Tibial artery (tissue), 4 donors: ENCODE data around the gene TMEM250.

Source experiments
- DNase-seq, 2 donors: peaks; one replicate each; pipeline ENCODE4 v3.0.0-alpha.2; 2019
- H3K27ac ChIP-seq, 2 donors: fragments of 200-600 bp; sonication (generic) in 1 of 2; 1 replicate in 1 of 2; 2 replicates in 1 of 2; pipeline ENCODE4 v1.5.1; 2018 to 2019; ENCODE audit warnings: mild to moderate bottlenecking in 1 of 2
- H3K27me3 ChIP-seq, 2 donors: fragments of 200-600 bp; sonication (generic) in 1 of 2; one replicate each; pipeline versions ENCODE4 v1.5.1 to v1.6.0; 2016 to 2019
- H3K36me3 ChIP-seq, 3 donors: fragments of 200-600 bp; sonication (generic) in 2 of 3; one replicate each; pipeline ENCODE4 v1.5.1; 2016 to 2019; ENCODE audit warnings: mild to moderate bottlenecking in 2 of 3
- H3K4me1 ChIP-seq, 4 donors: fragments of 200-600 bp; sonication (generic) in 2 of 4; 1 replicate in 3 of 4; 2 replicates in 1 of 4; pipeline ENCODE4 v1.5.1; 2016 to 2019
- H3K4me3 ChIP-seq, 2 donors: fragments of 200-600 bp; sonication (generic) in 1 of 2; 1 replicate in 1 of 2; 2 replicates in 1 of 2; pipeline ENCODE4 v1.5.1; 2018 to 2019; ENCODE audit warnings: mild to moderate bottlenecking in 2 of 2
- H3K9me3 ChIP-seq, 3 donors: fragments of 200-600 bp; sonication (generic) in 1 of 3; one replicate each; pipeline ENCODE4 v1.5.1; 2016 to 2019
- CTCF ChIP-seq, 2 experiments: fragments of 200-600 bp in 1 of 2; fragments of 450-650 bp in 1 of 2; IDR thresholded peaks; one replicate each; pipeline ENCODE4 v1.5.1; 2017 to 2019; ENCODE audit warnings: antibody characterized with exemption in 2 of 2, mild to moderate bottlenecking in 1 of 2, moderate library complexity in 1 of 2
- intact Hi-C: fragments of 100-400 bp; cut with DNase I; formaldehyde crosslinking; loops from one replicate; pipeline ENCODE4 v1.15.0; 2023; ENCODE audit warnings: low total_unique reads

Gene TMEM250

GRCh38 chr9:136118320-136119060 lies at the start of gene TMEM250:
TMEM250 (minus strand) TSS chr9:136118875; CDS start chr9:136116900, 1,975 bp downstream.
- peaks cover 0 to 43% (median 24%) of the 10 kb centered on the region in 4 donors for H3K4me1 ChIP-seq
- H3K27ac ChIP-seq = peak within 1 kb of the TSS; percentile 96 to 98
- no peaks in the 10 kb centered on the region for H3K9me3 ChIP-seq
- H3K4me3 ChIP-seq = peak within 1 kb of the TSS; percentile 74 to 97
- DNase-seq = peak; percentile 92 to 98
- intact Hi-C loops = no loop called here
- H3K36me3 ChIP-seq = peaks cover 0 to 31% (median 19%) of the 10 kb centered on the region in 3 donors
- peak in 1 of 2 experiments; percentile 13 for TF ChIP-seq CTCF (IDR thresholded peaks at IDR 0.05)
- H3K27me3 ChIP-seq = peaks cover 0 to 2% of the 10 kb centered on the region in 2 donors

- DNase-seq = no peak
- no peaks in the 10 kb centered on the region for H3K4me1 ChIP-seq
- H3K4me3 ChIP-seq = no peak overlapping the region
- intact Hi-C loops = no loop called here
- peaks cover 0 to 9% (median 8%) of the 10 kb centered on the region in 3 donors for H3K9me3 ChIP-seq
- H3K36me3 ChIP-seq = no peaks in the 10 kb centered on the region
- H3K27ac ChIP-seq = no peak overlapping the region
- peaks cover 0 to 30% of the 10 kb centered on the region in 2 donors for H3K27me3 ChIP-seq
- no peak for TF ChIP-seq CTCF (IDR thresholded peaks at IDR 0.05)
Measured at GRCh38 chr9:136163248-136163850, 44.7 kb upstream of the TMEM250 start.

GRCh38 chr9:136160995-136161610 lies 42.4 kb upstream of the TMEM250 start:
- DNase-seq = no peak
- no peak overlapping the region for H3K27ac ChIP-seq
- intact Hi-C loops = no loop called here
- H3K9me3 ChIP-seq = peaks cover 0 to 8% (median 5%) of the 10 kb centered on the region in 3 donors
- H3K4me1 ChIP-seq = no peaks in the 10 kb centered on the region
- H3K36me3 ChIP-seq = no peaks in the 10 kb centered on the region
- no peak for TF ChIP-seq CTCF (IDR thresholded peaks at IDR 0.05)
- H3K4me3 ChIP-seq = no peak overlapping the region
- H3K27me3 ChIP-seq = peaks cover 0 to 47% of the 10 kb centered on the region in 2 donors

- no peak for TF ChIP-seq CTCF (IDR thresholded peaks at IDR 0.05)
- no peak overlapping the region for H3K27ac ChIP-seq
- no peaks in the 10 kb centered on the region for H3K36me3 ChIP-seq
- no peak for DNase-seq
- H3K27me3 ChIP-seq = peaks cover 0 to 53% of the 10 kb centered on the region in 2 donors
- H3K4me1 ChIP-seq = no peaks in the 10 kb centered on the region
- no peak overlapping the region for H3K4me3 ChIP-seq
- peaks cover 0 to 8% (median 0%) of the 10 kb centered on the region in 3 donors for H3K9me3 ChIP-seq
- intact Hi-C loops = no loop called here
Measured at GRCh38 chr9:136160381-136160841, 41.7 kb upstream of the TMEM250 start.

GRCh38 chr9:136159851-136160250 lies 41.2 kb upstream of the TMEM250 start:
- no peaks in the 10 kb centered on the region for H3K36me3 ChIP-seq
- peaks cover 0 to 58% of the 10 kb centered on the region in 2 donors for H3K27me3 ChIP-seq
- TF ChIP-seq CTCF (IDR thresholded peaks at IDR 0.05) = no peak

More at GRCh38 chr9:136159851-136160250, 41.2 kb upstream of the TMEM250 start:
- peaks cover 0 to 8% (median 0%) of the 10 kb centered on the region in 3 donors for H3K9me3 ChIP-seq
- H3K4me3 ChIP-seq = no peak overlapping the region
- DNase-seq = no peak
- H3K4me1 ChIP-seq = no peaks in the 10 kb centered on the region
- intact Hi-C loops = no loop called here
- no peak overlapping the region for H3K27ac ChIP-seq
